ENCODE measurements around the gene GOLPH3. TPM values are rescaled to one million over a fixed set of nuclear protein-coding genes. Genes with fewer than 3 reads are reported as not detected.

The GOLPH3 gene
- total RNA-seq, 1 experiment from 2014 or later = 69.2 TPM

DNA sequence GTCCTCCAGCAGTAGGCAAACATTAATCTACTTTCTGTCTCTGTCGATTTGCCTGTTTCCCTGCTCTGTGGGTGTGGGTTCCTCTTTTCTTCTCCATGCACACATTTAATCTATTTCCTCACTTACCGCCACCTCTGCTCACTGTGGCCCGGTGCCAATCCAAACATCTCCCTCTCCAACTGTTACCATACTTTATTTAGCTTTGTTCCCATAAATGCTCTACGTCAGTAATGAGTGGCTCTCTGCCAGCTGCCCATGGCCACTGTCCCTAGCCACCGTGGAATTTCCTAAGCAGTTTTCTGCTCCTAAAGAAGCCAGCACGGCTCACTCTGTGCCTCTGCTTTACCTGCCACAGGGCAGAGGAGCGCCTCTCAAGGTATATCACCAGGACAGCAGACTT lies 19.5 kb upstream of the GOLPH3 start:
- Histone ChIP-seq H3K4me2 (ENCODE audit: low read length) (peak overlapping the region; percentile 75), H3K27ac (ENCODE audit: low read depth, low read length) (no peak overlapping the region), H4K20me1 (ENCODE audit: insufficient read depth) (no peaks in the 10 kb centered on the region), H3K9me3 (ENCODE audit: control insufficient read depth in 1 of 2, insufficient read depth in 1 of 2, low read depth in 1 of 2, low read length in 2 of 2) (no peaks in the 10 kb centered on the region), H2AFZ (ENCODE audit: low read depth, low read length, poor library complexity, severe bottlenecking) (peak overlapping the region; percentile 98), H3K79me2 (ENCODE audit: insufficient read depth, low read length) (no peaks in the 10 kb centered on the region), H3K9ac (ENCODE audit: low read length) (peak overlapping the region; percentile 16; the same call in 1 of the 2 replicates), H3K4me3 (replicated peaks in 1 of 2; ENCODE audit: low read depth in 1 of 2, low read length in 2 of 2) (peak overlapping the region; percentile 23 to 42), H3K27me3 (ENCODE audit: insufficient read depth, low read length) (no peaks in the 10 kb centered on the region), H3K4me1 (ENCODE audit: control insufficient read depth in 1 of 2, insufficient read depth in 2 of 2, low read length in 2 of 2) (peaks cover 9% of the 10 kb centered on the region in 2 experiments; a peak in 3 of 4 replicates), H3K9me2 (ENCODE audit: insufficient read depth) (no peaks in the 10 kb centered on the region), H3K36me3 (ENCODE audit: control insufficient read depth in 1 of 2, insufficient read depth in 2 of 2, low read length in 2 of 2) (no peaks in the 10 kb centered on the region)
- POLR2A ChIA-PET = no interaction called here
- BruUV-seq (replicated peaks) = no TSS peak
- DNase-seq (ENCODE audit: low read depth, low spot score) (no peak), ATAC-seq (peak; percentile 79)
- RAD21 ChIA-PET (ENCODE audit: low non-redundant PET in 1 of 2, low total read pairs in 2 of 2, uncharacterized antibody in 2 of 2, unreplicated experiment in 2 of 2) = no interaction called here
- CTCF ChIA-PET = no interaction called here
- TF ChIP-seq SRF (IDR thresholded peaks at IDR 0.05; ENCODE audit: low read depth) = no peak
- TF ChIP-seq POLR2A (IDR thresholded peaks at IDR 0.05; ENCODE audit: borderline replicate concordance, extremely low read depth, insufficient read depth, insufficient read length) = no peak
- TF ChIP-seq ELF1 (IDR thresholded peaks at IDR 0.05; ENCODE audit: borderline replicate concordance, low read depth) = no peak
- TF ChIP-seq CEBPB (IDR thresholded peaks at IDR 0.05; ENCODE audit: low read depth) = no peak
- TF ChIP-seq, protein P1, sequence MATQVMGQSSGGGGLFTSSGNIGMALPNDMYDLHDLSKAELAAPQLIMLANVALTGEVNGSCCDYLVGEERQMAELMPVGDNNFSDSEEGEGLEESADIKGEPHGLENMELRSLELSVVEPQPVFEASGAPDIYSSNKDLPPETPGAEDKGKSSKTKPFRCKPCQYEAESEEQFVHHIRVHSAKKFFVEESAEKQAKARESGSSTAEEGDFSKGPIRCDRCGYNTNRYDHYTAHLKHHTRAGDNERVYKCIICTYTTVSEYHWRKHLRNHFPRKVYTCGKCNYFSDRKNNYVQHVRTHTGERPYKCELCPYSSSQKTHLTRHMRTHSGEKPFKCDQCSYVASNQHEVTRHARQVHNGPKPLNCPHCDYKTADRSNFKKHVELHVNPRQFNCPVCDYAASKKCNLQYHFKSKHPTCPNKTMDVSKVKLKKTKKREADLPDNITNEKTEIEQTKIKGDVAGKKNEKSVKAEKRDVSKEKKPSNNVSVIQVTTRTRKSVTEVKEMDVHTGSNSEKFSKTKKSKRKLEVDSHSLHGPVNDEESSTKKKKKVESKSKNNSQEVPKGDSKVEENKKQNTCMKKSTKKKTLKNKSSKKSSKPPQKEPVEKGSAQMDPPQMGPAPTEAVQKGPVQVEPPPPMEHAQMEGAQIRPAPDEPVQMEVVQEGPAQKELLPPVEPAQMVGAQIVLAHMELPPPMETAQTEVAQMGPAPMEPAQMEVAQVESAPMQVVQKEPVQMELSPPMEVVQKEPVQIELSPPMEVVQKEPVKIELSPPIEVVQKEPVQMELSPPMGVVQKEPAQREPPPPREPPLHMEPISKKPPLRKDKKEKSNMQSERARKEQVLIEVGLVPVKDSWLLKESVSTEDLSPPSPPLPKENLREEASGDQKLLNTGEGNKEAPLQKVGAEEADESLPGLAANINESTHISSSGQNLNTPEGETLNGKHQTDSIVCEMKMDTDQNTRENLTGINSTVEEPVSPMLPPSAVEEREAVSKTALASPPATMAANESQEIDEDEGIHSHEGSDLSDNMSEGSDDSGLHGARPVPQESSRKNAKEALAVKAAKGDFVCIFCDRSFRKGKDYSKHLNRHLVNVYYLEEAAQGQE (IDR thresholded peaks at IDR 0.05; ENCODE audit: low read depth) = no peak
- TF ChIP-seq YY1 (IDR thresholded peaks at IDR 0.05; ENCODE audit: extremely low read depth, insufficient replicate concordance, low read depth, low read length) = no peak
- TF ChIP-seq, protein P2, sequence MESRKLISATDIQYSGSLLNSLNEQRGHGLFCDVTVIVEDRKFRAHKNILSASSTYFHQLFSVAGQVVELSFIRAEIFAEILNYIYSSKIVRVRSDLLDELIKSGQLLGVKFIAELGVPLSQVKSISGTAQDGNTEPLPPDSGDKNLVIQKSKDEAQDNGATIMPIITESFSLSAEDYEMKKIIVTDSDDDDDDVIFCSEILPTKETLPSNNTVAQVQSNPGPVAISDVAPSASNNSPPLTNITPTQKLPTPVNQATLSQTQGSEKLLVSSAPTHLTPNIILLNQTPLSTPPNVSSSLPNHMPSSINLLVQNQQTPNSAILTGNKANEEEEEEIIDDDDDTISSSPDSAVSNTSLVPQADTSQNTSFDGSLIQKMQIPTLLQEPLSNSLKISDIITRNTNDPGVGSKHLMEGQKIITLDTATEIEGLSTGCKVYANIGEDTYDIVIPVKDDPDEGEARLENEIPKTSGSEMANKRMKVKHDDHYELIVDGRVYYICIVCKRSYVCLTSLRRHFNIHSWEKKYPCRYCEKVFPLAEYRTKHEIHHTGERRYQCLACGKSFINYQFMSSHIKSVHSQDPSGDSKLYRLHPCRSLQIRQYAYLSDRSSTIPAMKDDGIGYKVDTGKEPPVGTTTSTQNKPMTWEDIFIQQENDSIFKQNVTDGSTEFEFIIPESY (IDR thresholded peaks at IDR 0.05; ENCODE audit: extremely low read depth, insufficient replicate concordance, low read length) = no peak
- no peak for TF ChIP-seq SP1 (IDR thresholded peaks at IDR 0.05; ENCODE audit: low read depth)
- no peak for TF ChIP-seq EZH2 (IDR thresholded peaks at IDR 0.05)
- no peak for TF ChIP-seq SIN3A (IDR thresholded peaks at IDR 0.05; ENCODE audit: low read depth)
- TF ChIP-seq RAD21 (IDR thresholded peaks at IDR 0.05; ENCODE audit: low read depth) = no peak
- no peak for TF ChIP-seq ZNF274 (IDR thresholded peaks at IDR 0.05; ENCODE audit: low read depth, low read length)
- TF ChIP-seq, protein P3, sequence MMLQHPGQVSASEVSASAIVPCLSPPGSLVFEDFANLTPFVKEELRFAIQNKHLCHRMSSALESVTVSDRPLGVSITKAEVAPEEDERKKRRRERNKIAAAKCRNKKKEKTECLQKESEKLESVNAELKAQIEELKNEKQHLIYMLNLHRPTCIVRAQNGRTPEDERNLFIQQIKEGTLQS (IDR thresholded peaks at IDR 0.05) = no peak
- intact Hi-C loops (cut with micrococcal nuclease) = no loop called here

Measured in HCT116 (cell line).